HepG2 (cell line): ENCODE data around the gene RHOBTB3. TPM values are rescaled to one million over a fixed set of nuclear protein-coding genes. Genes with fewer than 3 reads are reported as not detected.

Source experiments
- ATAC-seq: fragments of 200-7000 bp; cut with Tn5 transposase; 3 replicates; pipeline ENCODE4 v1.9.1; 2020; ENCODE audit warnings: mild to moderate bottlenecking, moderate library complexity
- BruUV-seq: library from RNA; stranded (reverse); fragments of 400-500 nt; replicated peaks from 2 replicates; lab custom pipeline; 2021; lab: Mats Ljungman, UMichigan
- CTCF ChIA-PET: fragments of 300-600 bp; formaldehyde crosslinking; extraction: SDS; loops from one replicate; lab custom pipeline; 2021; ENCODE audit warnings: low total read pairs, inconsistent platforms, low intra/inter-chr PET ratio; lab: Yijun Ruan, JAX
- POLR2A ChIA-PET: fragments of 350-600 bp; sonication (Branson Sonifier 250); formaldehyde crosslinking; loops from one replicate; lab custom pipeline; 2020; ENCODE audit warnings: antibody characterized with exemption, inconsistent platforms; lab: Yijun Ruan, JAX
- DNase-seq: peaks from one replicate; pipeline ENCODE4 v3.0.0-alpha.2; 2015; ENCODE audit warnings: low spot score
- FAIRE-seq: peaks from 3 replicates; lab custom pipeline; 2011; peaks lifted over from hg19 to GRCh38; lab: Jason Lieb, UNC
- H2AFZ ChIP-seq: one replicate; pipeline ENCODE4 v1.6.1; 2011; ENCODE audit warnings: low read length, inconsistent platforms
- H3K27ac ChIP-seq: fragments of 300-600 bp; 3 replicates; pipeline ENCODE4 v1.8.0; 2011; ENCODE audit warnings: mixed run types, mild to moderate bottlenecking, mixed read lengths, low read length, inconsistent platforms; ENCODE audit not compliant: insufficient read depth; ENCODE audit errors: extremely low read length
- H3K27me3 ChIP-seq, 2 experiments: fragments of 200-600 bp in 1 of 2; 2 replicates in 1 of 2; 3 replicates in 1 of 2; pipeline versions ENCODE4 v1.6.0 to v1.8.0; 2011; ENCODE audit warnings: low read length in 2 of 2, mild to moderate bottlenecking in 2 of 2, moderate library complexity in 2 of 2, inconsistent platforms in 1 of 2; ENCODE audit not compliant: insufficient read depth in 2 of 2, control insufficient read depth in 1 of 2
- H3K36me3 ChIP-seq, 2 experiments: fragments of 200-600 bp in 1 of 2; replicated peaks in 1 of 2; 2 replicates in 1 of 2; 3 replicates in 1 of 2; pipeline versions ENCODE4 v1.5.1 to v1.8.0; 2011; ENCODE audit warnings: low read length in 2 of 2, inconsistent platforms in 1 of 2; ENCODE audit not compliant: insufficient read depth in 2 of 2, control insufficient read depth in 1 of 2
- H3K4me1 ChIP-seq: 2 replicates; pipeline ENCODE4 v1.5.1; 2012; ENCODE audit warnings: low read length, inconsistent platforms; ENCODE audit not compliant: insufficient read depth
- H3K4me2 ChIP-seq: 2 replicates; pipeline ENCODE4 v1.6.0; 2011; ENCODE audit warnings: low read depth, low read length, inconsistent platforms
- H3K4me3 ChIP-seq, 3 experiments: fragments of 200-600 bp in 1 of 3; sonication (generic), shearing (Covaris generic) in 1 of 3; replicated peaks in 1 of 3; 2 replicates each; pipeline ENCODE4 v1.5.1; 2011 to 2016; ENCODE audit warnings: low read length in 3 of 3, inconsistent platforms in 2 of 3, low read depth in 2 of 3, mild to moderate bottlenecking in 2 of 3, control low read depth in 1 of 3, mixed read lengths in 1 of 3; ENCODE audit not compliant: insufficient read depth in 1 of 3
- H3K79me2 ChIP-seq: one replicate; pipeline ENCODE4 v1.6.1; 2011; ENCODE audit warnings: low read length, inconsistent platforms; ENCODE audit not compliant: insufficient read depth
- H3K9ac ChIP-seq: 2 replicates; pipeline ENCODE4 v1.6.0; 2011; ENCODE audit warnings: mild to moderate bottlenecking, low read depth, low read length, inconsistent platforms; ENCODE audit not compliant: insufficient read depth
- H3K9me3 ChIP-seq: 2 replicates; pipeline ENCODE4 v1.5.1; 2012; ENCODE audit warnings: mild to moderate bottlenecking, low read length
- H4K20me1 ChIP-seq: 2 replicates; pipeline ENCODE4 v1.6.0; 2011; ENCODE audit warnings: inconsistent platforms, mild to moderate bottlenecking, low read length, moderate library complexity; ENCODE audit not compliant: insufficient read depth
- GABPB1 ChIP-seq: IDR thresholded peaks from 2 replicates; pipeline ENCODE4 v1.6.1; 2016; ENCODE audit warnings: mild to moderate bottlenecking, missing genetic modification reagents, moderate library complexity, missing compliant biosample characterization
- ISL2 ChIP-seq: sonication (generic); formaldehyde crosslinking; IDR thresholded peaks from 2 replicates; pipeline ENCODE4 v1.5.0; 2020; ENCODE audit warnings: missing genetic modification reagents
- KLF6 ChIP-seq: IDR thresholded peaks from 2 replicates; pipeline ENCODE4 v1.8.0; 2016; ENCODE audit warnings: missing biosample characterization, missing genetic modification reagents
- NFIB ChIP-seq: sonication (generic); formaldehyde crosslinking; IDR thresholded peaks from 2 replicates; pipeline ENCODE4 v1.9.0; 2021; ENCODE audit warnings: missing genetic modification reagents, mild to moderate bottlenecking, borderline replicate concordance
- RXRB ChIP-seq: IDR thresholded peaks from 2 replicates; pipeline ENCODE4 v1.6.1; 2016; ENCODE audit warnings: borderline replicate concordance, missing genetic modification reagents, missing compliant biosample characterization
- SMAD9 ChIP-seq: sonication (generic); formaldehyde crosslinking; IDR thresholded peaks from 2 replicates; pipeline ENCODE4 v1.5.1; 2020; ENCODE audit warnings: mild to moderate bottlenecking, missing genetic modification reagents
- ZNF20 ChIP-seq: sonication (generic); formaldehyde crosslinking; IDR thresholded peaks from 2 replicates; pipeline ENCODE4 v1.4.0; 2020; ENCODE audit warnings: mild to moderate bottlenecking, moderate library complexity, missing genetic modification reagents
- ZNF296 ChIP-seq: sonication (generic); formaldehyde crosslinking; conservative IDR thresholded peaks from 2 replicates; pipeline ENCODE4 v1.5.0; 2020; ENCODE audit warnings: mild to moderate bottlenecking, missing genetic modification reagents
- ZNF318 ChIP-seq: sonication (generic); formaldehyde crosslinking; IDR thresholded peaks from 2 replicates; pipeline ENCODE4 v1.4.0; 2020; ENCODE audit warnings: mild to moderate bottlenecking, missing genetic modification reagents
- ZNF354B ChIP-seq: sonication (generic); formaldehyde crosslinking; IDR thresholded peaks from 2 replicates; pipeline ENCODE4 v1.8.0; 2022; ENCODE audit warnings: mild to moderate bottlenecking, missing genetic modification reagents
- ZNF670 ChIP-seq: sonication (generic); formaldehyde crosslinking; IDR thresholded peaks from 2 replicates; pipeline ENCODE4 v1.8.0; 2022; ENCODE audit warnings: mild to moderate bottlenecking, missing genetic modification reagents, borderline replicate concordance
- WGBS: methylation state at CpG from one replicate; pipeline ENCODE4 v1.1.6; 2017; ENCODE audit warnings: low lambda C conversion rate; 5-methylcytosine and 5-hydroxymethylcytosine counted together
- in situ Hi-C: cut with HindIII; loops from 2 replicates; pipeline ENCODE4 v1.10.0; 2017; ENCODE audit warnings: low pct_unique_long_range_greater_than_20kb; ENCODE audit not compliant: extremely low pct_ligation_motif_present
- intact Hi-C: fragments of 100-400 bp; cut with micrococcal nuclease; formaldehyde crosslinking; loops from one replicate; pipeline ENCODE4 v1.10.0; 2022; ENCODE audit not compliant: unreplicated experiment
- polyA plus RNA-seq, 8 experiments: library from polyadenylated mRNA; depleted of rRNA in 3 of 8; stranded (reverse) in 7 of 8; unstranded in 1 of 8; fragments of >200 nt; fragmentation: Illumina TruSeq in 4 of 8; extraction: Trizol in 4 of 8; gene quantifications; 2 replicates each; pipeline versions ENCODE4 v1.2.1 to v1.2.3, GENCODE V29; 2011 to 2016; ENCODE audit warnings: low read depth in 4 of 8, missing spikeins in 1 of 8, mixed read lengths in 1 of 8; ENCODE audit not compliant: insufficient read depth in 1 of 8
- total RNA-seq, 5 experiments: library from RNA; depleted of rRNA; stranded (reverse); fragments of >200 nt; fragmentation: Illumina TruSeq; extraction: Trizol; gene quantifications; 2 replicates each; pipeline ENCODE4 v1.2.3, GENCODE V29; 2016; ENCODE audit warnings: low read depth in 1 of 5
- TF ChIP-seq, protein P1 (sequence below): IDR thresholded peaks from 2 replicates; pipeline ENCODE4 v1.6.1; 2016; ENCODE audit warnings: missing compliant biosample characterization, missing genetic modification reagents, borderline replicate concordance
- TF ChIP-seq, protein P2 (sequence below): sonication (generic); formaldehyde crosslinking; IDR thresholded peaks from 2 replicates; pipeline ENCODE4 v1.5.0; 2020; ENCODE audit warnings: missing genetic modification reagents

Gene RHOBTB3
- total and polyA plus RNA-seq, 2 of the 13 experiments (the other 11 are each of a cell fraction or from before 2014, with no cell fraction given), result 31.6 to 35.4 TPM

DNA sequence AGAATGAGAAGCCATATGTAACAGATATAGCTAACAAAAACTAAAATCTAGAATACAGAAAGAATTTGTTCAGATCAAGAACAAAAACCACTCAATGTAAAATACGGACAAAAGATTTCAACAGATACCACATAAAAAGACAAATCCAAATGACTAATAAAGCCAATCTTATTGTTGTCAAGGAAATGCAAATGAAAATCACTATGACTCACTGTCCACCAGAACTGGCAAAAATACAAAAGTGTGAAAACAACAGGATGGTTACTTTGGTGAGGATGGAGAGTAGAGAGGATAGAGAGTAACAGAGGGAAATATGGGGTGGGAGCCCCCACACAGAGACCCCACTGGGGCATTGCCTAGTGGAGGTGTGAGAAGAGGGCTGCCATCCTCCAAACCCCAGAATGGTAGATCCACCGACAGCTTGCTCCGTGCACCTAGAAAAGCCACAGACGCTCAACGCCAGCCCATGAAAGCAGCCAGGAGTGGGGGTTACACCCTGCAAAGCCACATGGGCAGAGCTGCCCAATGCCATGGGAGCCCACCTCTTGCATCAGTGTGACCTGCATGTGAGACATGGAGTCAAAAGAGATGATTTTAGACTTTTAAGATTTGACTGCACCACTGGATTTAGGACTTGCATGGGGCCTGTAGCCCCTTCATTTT, 15.2 kb upstream of the RHOBTB3 start (continued):
- no peak for TF ChIP-seq ZNF20 (CRISPR knock-in tag)

DNA sequence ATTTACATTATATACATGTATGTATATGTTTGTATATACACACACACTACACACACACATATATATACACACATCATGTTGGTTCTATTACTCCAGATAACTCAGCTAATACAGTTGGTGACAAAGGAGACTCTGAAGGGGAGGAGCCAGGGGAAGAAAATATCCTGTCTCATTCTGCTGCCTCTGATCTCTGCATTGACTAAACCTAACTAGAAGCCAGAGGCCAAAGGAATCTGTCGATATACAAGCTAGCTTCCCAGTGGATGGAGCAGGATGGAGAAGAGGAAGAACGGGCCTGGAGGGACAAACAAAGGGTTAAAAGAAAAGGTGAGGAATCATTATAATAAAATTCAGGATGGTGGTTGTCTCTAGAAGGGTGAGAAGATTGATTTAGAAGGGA, 13.7 kb upstream of the RHOBTB3 start:
- H3K36me3 ChIP-seq, result no peaks in the 10 kb centered on the region
- ChIA-PET CTCF (no interaction called here), POLR2A (no interaction called here)
- no peak overlapping the region for H3K27ac ChIP-seq
- no peak for FAIRE-seq
- H3K79me2 ChIP-seq, result no peaks in the 10 kb centered on the region
- BruUV-seq, result no TSS peak
- 2% methylated on average over 2 of the region's 2 CpGs for WGBS
- intact Hi-C loops, result no loop called here
- H2AFZ ChIP-seq, result no peak overlapping the region
- in situ Hi-C loops, result no loop called here
- no peak for DNase-seq
- H3K9me3 ChIP-seq, result no peaks in the 10 kb centered on the region
- no peaks in the 10 kb centered on the region for H4K20me1 ChIP-seq
- peaks cover 10% of the 10 kb centered on the region for H3K4me1 ChIP-seq
- no peak for ATAC-seq
- H3K4me2 ChIP-seq, result no peak overlapping the region
- no peak overlapping the region for H3K9ac ChIP-seq
- H3K27me3 ChIP-seq, result peaks cover 0 to 10% of the 10 kb centered on the region in 2 experiments; a peak in 2 of 5 replicates
- no peak overlapping the region for H3K4me3 ChIP-seq
- no peak for TF ChIP-seq GABPB1 (CRISPR knock-in tag)
- TF ChIP-seq, protein P1, sequence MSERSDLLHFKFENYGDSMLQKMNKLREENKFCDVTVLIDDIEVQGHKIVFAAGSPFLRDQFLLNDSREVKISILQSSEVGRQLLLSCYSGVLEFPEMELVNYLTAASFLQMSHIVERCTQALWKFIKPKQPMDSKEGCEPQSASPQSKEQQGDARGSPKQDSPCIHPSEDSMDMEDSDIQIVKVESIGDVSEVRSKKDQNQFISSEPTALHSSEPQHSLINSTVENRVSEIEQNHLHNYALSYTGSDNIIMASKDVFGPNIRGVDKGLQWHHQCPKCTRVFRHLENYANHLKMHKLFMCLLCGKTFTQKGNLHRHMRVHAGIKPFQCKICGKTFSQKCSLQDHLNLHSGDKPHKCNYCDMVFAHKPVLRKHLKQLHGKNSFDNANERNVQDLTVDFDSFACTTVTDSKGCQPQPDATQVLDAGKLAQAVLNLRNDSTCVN (CRISPR knock-in tag), result no peak
- no peak for TF ChIP-seq ZNF318 (CRISPR knock-in tag)
- TF ChIP-seq NFIB, result no peak
- TF ChIP-seq SMAD9 (CRISPR knock-in tag), result no peak
- TF ChIP-seq KLF6 (CRISPR knock-in tag), result no peak
- no peak for TF ChIP-seq ISL2 (CRISPR knock-in tag)
- TF ChIP-seq, protein P2, sequence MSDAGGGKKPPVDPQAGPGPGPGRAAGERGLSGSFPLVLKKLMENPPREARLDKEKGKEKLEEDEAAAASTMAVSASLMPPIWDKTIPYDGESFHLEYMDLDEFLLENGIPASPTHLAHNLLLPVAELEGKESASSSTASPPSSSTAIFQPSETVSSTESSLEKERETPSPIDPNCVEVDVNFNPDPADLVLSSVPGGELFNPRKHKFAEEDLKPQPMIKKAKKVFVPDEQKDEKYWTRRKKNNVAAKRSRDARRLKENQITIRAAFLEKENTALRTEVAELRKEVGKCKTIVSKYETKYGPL (CRISPR knock-in tag), result no peak
- TF ChIP-seq RXRB (CRISPR knock-in tag), result no peak
- TF ChIP-seq ZNF354B (CRISPR knock-in tag), result no peak
- TF ChIP-seq ZNF670 (CRISPR knock-in tag), result no peak
- TF ChIP-seq ZNF296 (CRISPR knock-in tag), result no peak
